HG03045 (cell line): ENCODE data around the gene ATP23.

ENCODE experiments used
- ATAC-seq: cut with Tn5 transposase; IDR thresholded peaks from one replicate; pipeline ENCODE4 v1.9.1; 2021; ENCODE audit warnings: mild to moderate bottlenecking, moderate library complexity; ENCODE audit not compliant: unreplicated experiment

Gene ATP23

GRCh38 chr12:57965766-57966165 lies 24.4 kb downstream of the ATP23 start:
- no peak for ATAC-seq

- no peak for ATAC-seq
Measured at GRCh38 chr12:57966536-57966935, 25.2 kb downstream of the ATP23 start.

DNA sequence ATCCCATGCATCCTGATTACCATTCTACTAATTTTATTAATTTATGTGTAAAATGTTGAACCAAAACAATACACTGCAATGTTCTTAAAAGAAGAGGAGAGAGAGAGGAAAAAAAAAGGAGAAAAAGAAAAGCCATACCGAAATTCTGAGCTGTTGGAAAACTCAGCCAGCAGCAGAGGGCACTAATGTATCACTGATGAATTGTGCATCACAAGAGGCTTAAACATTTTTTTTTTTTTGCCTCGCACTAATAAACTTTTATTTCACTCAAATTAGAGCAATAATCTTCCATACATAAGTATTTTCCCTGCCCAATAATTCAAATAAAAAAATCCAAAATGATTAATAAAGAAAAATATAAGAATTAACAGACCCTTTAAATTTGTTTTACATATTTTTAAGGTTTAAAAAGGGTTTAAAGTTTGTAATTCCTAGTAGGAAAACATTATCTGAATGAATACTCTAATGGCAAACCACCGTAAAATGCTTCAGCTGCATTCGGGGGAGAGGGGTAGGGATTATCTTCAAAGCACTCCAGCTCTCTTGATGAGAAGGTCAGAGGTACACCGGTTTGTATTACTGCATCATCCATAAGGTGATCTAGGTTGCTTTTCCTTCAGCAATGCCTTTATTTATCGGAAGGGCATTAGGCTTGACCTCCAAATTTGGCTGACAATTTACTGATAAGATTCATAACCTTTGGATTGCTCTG lies 41.9 kb downstream of the ATP23 start:
- no peak for ATAC-seq

- ATAC-seq: no peak
Measured at GRCh38 chr12:57983858-57984505, 42.6 kb downstream of the ATP23 start.

- ATAC-seq: no peak
Measured at GRCh38 chr12:57984629-57985151, 43.3 kb downstream of the ATP23 start.

GRCh38 chr12:57985685-57986084 lies 44.3 kb downstream of the ATP23 start:
- ATAC-seq: no peak

- ATAC-seq: no peak
Measured at GRCh38 chr12:57989838-57990237, 48.5 kb downstream of the ATP23 start.

- no peak for ATAC-seq
Measured at GRCh38 chr12:57990241-57990883, 49.0 kb downstream of the ATP23 start.

DNA sequence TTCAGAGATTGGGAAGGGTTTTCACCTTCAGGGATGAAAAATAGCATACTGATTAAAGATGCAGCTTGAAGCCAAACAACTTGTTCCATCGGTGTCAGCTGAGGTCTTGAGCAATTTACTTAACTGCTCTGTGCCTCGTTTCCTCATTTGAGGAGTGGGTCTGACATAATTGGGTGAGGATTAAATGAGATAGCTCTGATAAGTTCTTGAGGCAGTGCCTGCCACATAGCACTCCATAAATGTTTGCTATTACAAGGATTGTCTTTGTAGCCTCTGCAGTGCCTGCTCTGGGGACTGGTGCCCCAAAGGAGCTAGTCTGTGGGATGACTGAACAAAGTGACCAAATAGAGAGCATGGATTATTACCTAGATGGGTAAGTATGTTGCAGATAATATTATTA lies 50.6 kb downstream of the ATP23 start:
- no peak for ATAC-seq

GRCh38 chr12:57993030-57993429 lies 51.7 kb downstream of the ATP23 start:
- no peak for ATAC-seq

DNA sequence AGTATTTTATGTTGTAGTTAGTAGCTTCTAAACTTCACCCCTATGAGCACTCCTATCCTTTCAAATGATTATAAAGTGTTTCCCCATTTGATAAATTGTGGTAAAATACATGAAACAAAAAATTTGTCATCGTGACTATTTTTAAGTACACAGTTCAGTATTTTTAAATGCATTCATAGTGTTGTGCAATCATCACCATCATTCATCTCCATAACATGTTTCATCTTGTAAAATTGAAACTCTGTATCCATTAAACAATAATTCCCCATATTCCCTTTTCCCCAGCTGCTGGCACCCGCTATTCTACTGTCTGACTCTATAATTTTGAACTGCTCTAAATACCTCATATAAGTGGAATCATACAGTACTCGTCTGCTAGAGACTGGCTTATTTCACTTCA lies 52.5 kb downstream of the ATP23 start:
- ATAC-seq: no peak

GRCh38 chr12:57996520-57996919 lies 55.2 kb downstream of the ATP23 start:
- no peak for ATAC-seq

DNA sequence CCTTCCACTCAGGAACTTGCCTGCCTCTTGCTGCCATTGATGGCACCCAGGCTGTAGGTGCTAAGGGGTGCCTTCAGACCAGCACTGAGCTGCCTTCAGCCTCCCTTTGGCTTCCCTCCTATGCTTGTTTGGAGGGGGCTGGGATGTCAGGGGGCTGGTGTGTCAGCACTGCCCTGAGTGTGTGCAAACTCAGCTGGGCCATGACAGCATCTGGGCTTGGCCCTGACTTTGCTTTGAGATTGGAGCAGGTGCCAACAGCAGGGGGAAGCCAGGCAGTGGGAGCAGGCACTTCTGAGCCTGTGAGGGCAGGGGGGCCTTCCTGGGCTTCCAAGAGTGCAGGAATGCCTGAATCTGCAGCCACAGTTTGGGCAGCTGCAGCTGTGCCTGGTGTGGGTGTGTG lies 56.9 kb downstream of the ATP23 start:
- ATAC-seq: no peak

- ATAC-seq: no peak
Measured at GRCh38 chr12:58000499-58000898, 59.1 kb downstream of the ATP23 start.

GRCh38 chr12:58007875-58008274 lies 66.5 kb downstream of the ATP23 start:
- ATAC-seq: no peak

GRCh38 chr12:58008634-58009033 lies 67.3 kb downstream of the ATP23 start:
- ATAC-seq: no peak
